Right cardiac atrium (tissue), 5 donors: Measurements from ENCODE around the gene PSMA7. TPM values are rescaled to one million over a fixed set of nuclear protein-coding genes. Genes with fewer than 3 reads are reported as not detected.
"Not testable (repeated sequence)": the region's sequence is repeated elsewhere in the genome, so short reads cannot be mapped to it uniquely, and the experiment has no call there.

ENCODE experiments used
- ATAC-seq, 2 donors: fragments of 200-7000 bp; cut with Tn5 transposase; one replicate each; pipeline versions ENCODE4 v1.8.0 to v1.9.1; 2020; ENCODE audit warnings: moderate library complexity in 2 of 2, mild to moderate bottlenecking in 1 of 2
- DNase-seq, 3 donors: peaks; one replicate each; pipeline ENCODE4 v3.0.0-alpha.2; 2020
- H3K27ac ChIP-seq: one replicate; pipeline ENCODE4 v1.5.1; 2013; ENCODE audit warnings: mild to moderate bottlenecking, low read length, control low read depth, moderate library complexity
- H3K27me3 ChIP-seq: one replicate; pipeline ENCODE4 v1.6.1; 2013; ENCODE audit not compliant: control insufficient read depth, insufficient read depth
- H3K4me1 ChIP-seq: one replicate; pipeline ENCODE4 v1.6.1; 2013; ENCODE audit warnings: low read length; ENCODE audit not compliant: control insufficient read depth, insufficient read depth
- H3K4me3 ChIP-seq: one replicate; pipeline ENCODE4 v1.5.1; 2013; ENCODE audit warnings: low read length, control low read depth
- H3K9me3 ChIP-seq: one replicate; pipeline ENCODE4 v1.6.1; 2013; ENCODE audit warnings: low read length; ENCODE audit not compliant: control insufficient read depth
- WGBS: extraction: QIAGEN DNeasy Blood & Tissue Kit; methylation state at CpG from one replicate; pipeline ENCODE4 v1.1.7; 2013; 5-methylcytosine and 5-hydroxymethylcytosine counted together
- intact Hi-C, 4 donors: fragments of 100-400 bp; cut with DNase I; formaldehyde crosslinking; loops; one replicate each; pipeline versions ENCODE4 v1.11.0 to v1.14.0; 2022 to 2023
- polyA plus RNA-seq: library from polyadenylated mRNA; stranded (reverse); fragments of 200-250 nt; gene quantifications from one replicate; pipeline ENCODE4 v1.2.3, GENCODE V29; 2013
- total RNA-seq, 4 donors: library from RNA; stranded (reverse); fragmentation: NEBNext Ultra II Directional; extraction: Animal tissue kit (Norgen Biotek cat#: 25700); gene quantifications; one replicate each; pipeline ENCODE4 v1.2.1, GENCODE V29; 2021
- donor health status: healthy with polysubstance abuse.
- donor health status: DM: no; HTN: yes; CAD: no.
- donor health status: DM: no; HTN: no; CAD: no.
- donor health status: DM: no; HTN: yes; CAD: no; lungs with severe emphysema.
- donor health status: DM: yes; HTN: yes; CAD: no.

PSMA7 gene
- total and polyA plus RNA-seq, 5 donors = 178 to 244 (median 214) TPM

DNA sequence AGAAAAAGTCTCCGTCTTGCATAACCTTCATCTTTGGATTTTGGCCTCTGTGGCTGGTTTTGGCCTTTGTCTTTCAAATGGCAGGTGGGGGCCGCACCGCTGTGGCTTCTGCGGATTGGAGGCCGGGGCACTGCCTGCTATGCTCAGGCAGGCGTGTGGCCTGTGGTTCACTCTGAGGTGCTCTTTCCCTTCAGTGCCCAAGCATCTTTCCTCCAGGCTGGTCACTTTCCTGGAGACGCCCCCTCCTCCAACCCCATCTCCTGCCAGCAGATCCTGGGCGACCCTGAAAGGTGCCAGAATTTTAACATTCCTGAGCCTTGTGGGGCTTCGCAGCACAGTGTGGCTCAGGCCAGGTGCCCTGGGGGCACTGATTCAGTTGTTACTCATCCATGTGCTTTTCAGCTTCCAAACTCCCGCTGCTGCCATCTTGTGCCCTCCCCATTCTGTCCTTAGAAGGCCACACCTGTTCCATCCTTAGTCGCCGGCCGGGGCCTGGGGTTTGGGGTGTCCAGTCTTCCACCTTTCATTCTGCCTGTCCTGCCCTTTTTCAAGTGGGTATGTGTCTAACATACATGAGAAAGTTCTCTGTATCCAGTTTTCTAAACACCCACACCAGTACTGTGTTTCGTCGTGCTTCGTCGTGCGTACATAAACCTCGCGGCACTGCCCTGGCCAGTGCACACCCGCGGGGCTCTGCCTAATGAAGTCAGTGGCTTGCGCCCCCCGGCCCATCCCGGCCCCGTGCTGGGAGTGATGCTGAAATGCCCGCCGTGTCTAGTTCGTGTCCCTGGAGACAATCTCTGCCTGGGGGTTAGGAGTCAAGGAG is 12.4 kb upstream of the PSMA7 start:
- Histone ChIP-seq H3K4me3 (no peak overlapping the region), H3K4me1 (no peaks in the 10 kb centered on the region), H3K27me3 (no peaks in the 10 kb centered on the region), H3K9me3 (no peaks in the 10 kb centered on the region), H3K27ac (no peak overlapping the region)
- intact Hi-C loops = loop anchor here in 1 of 4 donors (5.0 kb wide), 1 partner anchor 143 kb away; no protein-coding TSS in a partner anchor
- 89% methylated on average over 29 of the region's 29 CpGs for WGBS
- ATAC-seq (no peak), DNase-seq (peak in 2 of 3 donors; percentile 44 to 45)

DNA sequence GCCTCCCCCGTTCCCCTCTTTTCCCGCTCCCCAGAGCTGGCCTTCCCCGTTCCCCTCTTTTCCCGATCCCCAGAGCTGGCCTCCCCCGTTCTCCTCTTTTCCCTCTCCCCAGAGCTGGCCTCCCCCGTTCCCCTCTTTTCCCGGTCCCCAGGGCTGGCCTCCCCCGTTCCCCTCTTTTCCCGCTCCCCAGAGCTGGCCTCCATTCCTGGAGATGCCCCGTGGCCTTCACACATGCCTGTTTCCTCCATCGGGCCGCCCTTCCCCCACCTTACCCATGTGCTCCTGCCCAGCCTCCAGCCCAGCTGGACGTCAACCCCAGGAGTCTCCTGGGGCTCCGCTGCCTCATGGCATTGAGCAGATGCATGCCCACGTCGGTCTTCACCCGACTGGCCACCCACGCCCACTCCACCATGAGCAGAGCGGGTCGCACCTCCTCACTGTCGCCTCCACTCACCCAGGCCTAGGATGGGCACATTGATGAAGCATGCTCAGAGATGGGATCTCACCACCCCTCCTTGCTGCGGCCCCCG is 8.7 kb upstream of the PSMA7 start:
- DNase-seq (peak in 1 of 3 donors; percentile 43), ATAC-seq (no peak)
- peaks cover 3% of the 10 kb centered on the region for H3K4me1 ChIP-seq
- H3K27ac ChIP-seq = no peak overlapping the region
- intact Hi-C loops = no loop called here
- H3K27me3 ChIP-seq = no peaks in the 10 kb centered on the region
- no peaks in the 10 kb centered on the region for H3K9me3 ChIP-seq
- WGBS = 84% methylated on average over 23 of the region's 23 CpGs
- no peak overlapping the region for H3K4me3 ChIP-seq

DNA sequence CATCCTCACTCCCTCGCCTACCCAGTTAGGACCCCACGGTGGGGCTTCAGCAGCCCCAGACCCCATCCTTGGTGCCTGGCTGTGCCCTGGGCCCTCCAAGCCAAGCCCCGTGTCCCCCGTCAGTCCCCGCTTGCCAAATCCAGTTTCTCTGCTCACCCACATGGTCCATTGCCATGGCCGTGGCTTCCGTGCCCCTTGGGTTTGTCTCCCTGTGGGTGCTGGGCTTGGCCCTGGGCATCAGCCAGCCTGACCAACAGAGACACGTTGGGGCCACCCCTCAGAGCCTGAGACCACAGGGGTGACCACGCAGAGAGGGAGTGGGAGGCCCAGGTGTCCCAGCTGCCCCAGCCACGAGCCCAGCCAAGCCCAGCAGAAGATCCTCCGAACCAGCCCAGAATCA is 8.0 kb upstream of the PSMA7 start:
- 88% methylated on average over 11 of the region's 11 CpGs for WGBS
- Histone ChIP-seq H3K4me3 (no peak overlapping the region), H3K9me3 (no peaks in the 10 kb centered on the region), H3K4me1 (peaks cover 3% of the 10 kb centered on the region), H3K27ac (no peak overlapping the region), H3K27me3 (no peaks in the 10 kb centered on the region)
- ATAC-seq = no peak
- intact Hi-C loops = no loop called here
- DNase-seq = no peak

DNA sequence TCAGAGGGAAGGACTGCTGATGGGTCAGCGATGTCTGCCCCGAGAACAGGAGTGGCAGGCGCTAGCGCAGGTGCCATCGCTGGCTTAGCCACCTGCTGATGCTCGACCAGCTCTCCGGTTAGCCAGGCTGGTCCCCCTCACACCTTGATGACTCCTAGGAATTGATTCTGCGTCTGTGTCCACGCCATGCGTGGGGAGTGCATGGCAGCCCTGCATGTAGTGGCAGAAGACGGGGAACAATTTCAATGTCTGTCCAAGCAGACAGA is 7.0 kb upstream of the PSMA7 start:
- peaks cover 7% of the 10 kb centered on the region for H3K4me1 ChIP-seq
- no peak overlapping the region for H3K4me3 ChIP-seq
- H3K27ac ChIP-seq = no peak overlapping the region
- WGBS = 96% methylated on average over 11 of the region's 11 CpGs
- no peak for ATAC-seq
- intact Hi-C loops = no loop called here
- peak in 1 of 3 donors; percentile 42 for DNase-seq
- H3K27me3 ChIP-seq = no peaks in the 10 kb centered on the region
- H3K9me3 ChIP-seq = no peaks in the 10 kb centered on the region

DNA sequence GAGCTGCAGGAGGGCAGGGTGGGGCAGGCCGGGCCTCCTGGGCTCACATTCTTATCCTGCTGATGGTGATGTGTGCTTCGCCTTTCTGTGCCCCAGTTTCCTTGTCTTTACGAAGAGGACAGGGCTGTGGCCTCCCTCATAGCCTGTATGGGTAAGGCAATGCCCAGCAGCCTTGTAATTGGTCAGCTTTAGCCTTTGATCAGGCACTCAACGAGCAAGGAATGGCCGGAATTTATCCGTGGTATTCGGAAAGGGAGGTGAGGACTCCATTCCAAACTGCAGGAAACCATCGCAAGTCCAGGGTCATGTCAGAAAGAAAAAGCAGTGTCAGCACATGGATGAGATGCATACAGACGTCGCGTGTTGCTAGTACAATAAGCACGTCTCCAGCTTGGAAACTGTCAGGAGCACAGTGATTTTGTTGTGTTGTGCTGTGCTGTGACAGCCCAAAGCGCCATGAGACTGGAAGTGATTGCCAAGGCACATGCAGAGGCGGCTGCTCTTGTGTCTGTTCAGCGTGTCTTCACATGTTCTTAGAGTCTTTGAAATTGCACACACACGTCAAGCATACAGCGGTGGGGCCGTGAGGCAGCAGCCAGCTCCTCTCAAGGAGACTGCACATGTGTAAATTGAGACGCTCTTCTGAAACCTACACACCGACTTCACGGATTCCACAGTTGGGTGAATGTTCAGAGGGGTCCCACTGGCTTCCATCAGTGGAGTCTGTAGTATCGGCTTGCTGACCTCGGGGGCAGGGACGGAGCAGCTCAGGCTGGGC is 6.5 kb upstream of the PSMA7 start:
- 65% methylated on average over 24 of the region's 24 CpGs for WGBS
- H3K27ac ChIP-seq = no peak overlapping the region
- intact Hi-C loops = no loop called here
- no peak overlapping the region for H3K4me3 ChIP-seq
- DNase-seq = peak in 1 of 3 donors; percentile 32
- no peak for ATAC-seq
- H3K4me1 ChIP-seq = peaks cover 8% of the 10 kb centered on the region
- H3K27me3 ChIP-seq = no peaks in the 10 kb centered on the region
- no peaks in the 10 kb centered on the region for H3K9me3 ChIP-seq

DNA sequence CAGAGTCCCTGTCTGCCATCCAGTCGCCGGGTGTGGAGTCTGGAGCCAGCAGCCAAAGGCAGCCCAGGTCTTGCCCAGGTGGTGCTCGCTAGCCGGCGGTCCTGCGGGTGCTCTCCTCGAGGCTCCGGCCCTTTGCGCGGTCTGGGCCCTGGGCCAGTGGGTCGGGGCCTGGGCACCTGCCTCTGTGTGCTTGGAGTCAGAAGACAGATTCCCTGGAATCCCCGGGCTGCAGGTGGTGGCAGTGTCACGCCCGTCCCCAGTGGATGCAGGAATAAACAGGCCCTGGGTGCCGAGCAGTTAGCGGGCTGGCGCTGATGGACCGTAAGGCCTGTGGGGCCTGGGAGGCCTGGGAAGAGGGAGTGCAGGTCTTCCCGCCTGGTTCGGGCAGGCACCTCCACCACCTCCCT is 5.7 kb upstream of the PSMA7 start:
- Histone ChIP-seq H3K4me1 (peaks cover 9% of the 10 kb centered on the region), H3K4me3 (no peak overlapping the region), H3K27me3 (no peaks in the 10 kb centered on the region), H3K27ac (no peak overlapping the region), H3K9me3 (no peaks in the 10 kb centered on the region)
- intact Hi-C loops = no loop called here
- 85% methylated on average over 20 of the region's 20 CpGs for WGBS
- DNase-seq = no peak
- no peak for ATAC-seq

DNA sequence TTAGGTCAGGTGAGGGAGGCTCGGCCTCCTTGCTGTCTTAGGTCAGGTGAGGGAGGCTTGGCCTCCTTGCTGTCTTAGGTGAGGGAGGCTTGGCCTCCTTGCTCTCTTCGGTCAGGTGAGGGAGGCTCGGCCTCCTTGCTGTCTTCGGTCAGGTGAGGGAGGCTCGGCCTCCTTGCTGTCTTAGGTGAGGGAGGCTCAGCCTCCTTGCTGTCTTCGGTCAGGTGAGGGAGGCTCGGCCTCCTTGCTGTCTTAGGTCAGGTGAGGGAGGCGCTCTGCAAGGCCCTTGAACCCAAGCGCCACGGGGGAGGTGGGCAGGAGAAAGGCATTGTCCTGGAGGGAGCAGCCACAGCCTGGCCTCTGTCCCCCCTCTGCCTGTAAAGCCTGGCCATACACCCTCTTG is 5.2 kb upstream of the PSMA7 start:
- intact Hi-C loops = not testable (repeated sequence)
- 98% methylated on average over 10 of the region's 10 CpGs for WGBS

DNA sequence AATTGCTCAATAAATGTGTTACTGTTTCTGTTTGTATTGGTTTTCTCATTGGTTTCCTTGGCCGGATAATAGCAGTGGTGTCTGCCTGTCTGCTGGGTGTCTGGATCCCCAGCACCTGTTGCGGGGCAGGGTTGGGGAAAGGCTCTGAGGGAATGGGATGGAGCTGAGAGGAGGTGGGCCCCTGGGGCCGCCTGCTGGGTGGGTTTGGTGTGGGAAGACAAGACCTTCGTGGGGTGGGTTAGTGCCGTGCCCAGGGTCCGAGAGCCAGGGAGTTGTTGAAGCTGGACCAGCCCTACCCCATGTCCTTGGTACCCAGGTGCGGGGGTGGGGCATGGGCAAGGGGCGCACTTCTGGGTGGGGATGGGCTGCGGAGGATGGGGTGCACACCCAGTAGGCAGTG is 4.3 kb upstream of the PSMA7 start:
- 97% methylated on average over 9 of the region's 9 CpGs for WGBS
- Histone ChIP-seq H3K4me3 (no peak overlapping the region), H3K4me1 (peaks cover 9% of the 10 kb centered on the region), H3K9me3 (no peaks in the 10 kb centered on the region), H3K27me3 (no peaks in the 10 kb centered on the region), H3K27ac (no peak overlapping the region)
- intact Hi-C loops = no loop called here
- ATAC-seq = no peak
- DNase-seq = no peak

More for the DNA sequence above, 5.2 kb upstream of the PSMA7 start:
- H3K27me3 ChIP-seq, H3K4me1 ChIP-seq, H3K9me3 ChIP-seq, H3K27ac ChIP-seq, ATAC-seq, DNase-seq, H3K4me3 ChIP-seq: not testable (repeated sequence)

DNA sequence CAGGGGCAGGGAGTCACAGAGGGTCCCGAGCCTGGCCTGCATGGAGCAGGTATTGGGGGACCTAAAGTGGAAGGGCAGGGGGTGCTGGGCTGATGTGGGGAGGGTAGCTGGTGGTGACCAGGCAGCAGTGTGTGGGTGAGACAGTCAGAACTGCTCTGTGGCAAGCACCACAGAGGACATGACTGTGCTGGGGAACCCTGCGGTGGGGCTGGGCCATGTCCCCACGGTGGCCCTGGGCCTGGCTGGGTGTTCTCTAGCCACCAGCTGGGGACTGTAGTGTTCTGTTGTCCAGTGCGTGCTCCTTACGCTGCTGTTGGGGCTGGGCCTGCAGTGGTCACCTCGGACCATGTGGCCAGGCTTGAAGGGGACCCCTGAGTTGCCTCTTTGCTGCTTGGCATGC is 3.9 kb upstream of the PSMA7 start:
- Histone ChIP-seq H3K27me3 (no peaks in the 10 kb centered on the region), H3K4me1 (peaks cover 9% of the 10 kb centered on the region), H3K4me3 (no peak overlapping the region), H3K9me3 (no peaks in the 10 kb centered on the region), H3K27ac (no peak overlapping the region)
- intact Hi-C loops = no loop called here
- DNase-seq (no peak), ATAC-seq (no peak)
- WGBS = 95% methylated on average over 6 of the region's 6 CpGs

DNA sequence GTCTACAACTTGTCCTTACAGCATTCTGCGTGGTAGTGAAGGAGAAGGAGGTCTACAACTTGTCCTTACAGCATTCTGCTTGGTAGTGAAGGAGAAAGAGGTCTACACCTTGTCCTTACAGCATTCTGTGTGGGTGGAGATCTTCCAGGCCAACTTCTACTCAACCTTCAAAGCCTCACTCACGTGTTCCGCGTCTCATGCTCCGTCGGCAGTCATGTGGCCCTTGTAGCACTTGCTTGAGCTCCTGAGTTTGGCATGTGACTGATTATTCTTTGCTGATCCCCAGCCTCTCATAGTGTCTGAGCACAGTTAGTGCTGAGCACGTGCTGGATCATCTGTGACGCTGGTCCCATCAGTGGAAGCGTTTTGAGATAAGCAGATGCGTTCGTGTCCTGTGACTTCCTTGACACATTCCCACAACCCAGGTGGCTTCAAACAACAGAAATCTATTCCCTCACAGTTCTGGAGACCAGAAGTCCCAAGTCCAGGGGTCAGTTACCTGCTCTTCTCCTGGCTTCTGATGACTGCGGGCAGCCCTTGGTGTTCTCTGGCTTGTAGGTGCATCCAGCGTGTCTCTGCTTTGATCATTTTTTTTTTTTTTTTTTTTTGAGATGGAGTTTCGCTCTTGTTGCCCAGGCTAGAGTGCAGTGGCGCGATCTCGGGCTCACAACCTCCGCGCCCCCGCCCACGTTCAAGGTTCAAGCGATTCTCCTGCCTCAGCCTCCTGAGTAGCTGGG is 3.0 kb upstream of the PSMA7 start:
- H3K9me3 ChIP-seq = no peaks in the 10 kb centered on the region
- intact Hi-C loops = no loop called here

DNA sequence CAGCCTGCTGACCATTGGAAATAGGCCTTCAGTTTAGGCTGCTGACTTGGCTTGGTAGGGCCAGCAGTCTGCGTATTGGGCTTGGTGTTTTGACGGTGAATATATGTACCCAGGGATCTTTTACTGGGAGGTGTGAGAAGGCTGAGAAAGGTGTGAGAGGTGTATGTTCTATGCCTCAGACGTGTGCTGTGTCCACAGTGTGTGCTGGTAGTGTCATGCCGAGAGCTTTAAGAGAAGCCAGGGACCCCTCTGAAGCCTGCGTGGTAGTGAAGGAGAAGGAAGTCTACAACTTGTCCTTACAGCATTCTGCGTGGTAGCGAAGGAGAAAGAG is 2.5 kb upstream of the PSMA7 start:
- DNase-seq (no peak), ATAC-seq (no peak)
- Histone ChIP-seq H3K4me3 (no peak overlapping the region), H3K27me3 (no peaks in the 10 kb centered on the region), H3K27ac (no peak overlapping the region), H3K4me1 (peaks cover 19% of the 10 kb centered on the region), H3K9me3 (no peaks in the 10 kb centered on the region)
- intact Hi-C loops = no loop called here
- 96% methylated on average over 7 of the region's 7 CpGs for WGBS

More for the DNA sequence above, 3.0 kb upstream of the PSMA7 start:
- H3K27ac ChIP-seq = no peak overlapping the region
- H3K27me3 ChIP-seq = no peaks in the 10 kb centered on the region
- H3K4me1 ChIP-seq = peaks cover 17% of the 10 kb centered on the region
- no peak for DNase-seq
- WGBS = 93% methylated on average over 22 of the region's 22 CpGs
- no peak overlapping the region for H3K4me3 ChIP-seq
- no peak for ATAC-seq
